H9 (cell line): ENCODE results near the gene RPS19BP1. TPM values are rescaled to one million over a fixed set of nuclear protein-coding genes. Genes with fewer than 3 reads are reported as not detected.

ENCODE experiments used
- DNase-seq: peaks from one replicate; pipeline ENCODE4 v3.0.0-alpha.2; 2017
- H2AFZ ChIP-seq: one replicate; pipeline ENCODE4 v1.6.1; 2013; ENCODE audit warnings: mild to moderate bottlenecking, low read length, control low read depth, moderate library complexity
- H2AK5ac ChIP-seq: 2 replicates; pipeline ENCODE4 v1.6.1; 2013; ENCODE audit warnings: low read length, control low read depth, mixed read lengths; ENCODE audit not compliant: insufficient read length
- H2BK120ac ChIP-seq: one replicate; pipeline ENCODE4 v1.6.1; 2013; ENCODE audit warnings: low read depth, mild to moderate bottlenecking, low read length, control low read depth, inconsistent platforms; ENCODE audit not compliant: poor library complexity, severe bottlenecking
- H2BK12ac ChIP-seq: 2 replicates; pipeline ENCODE4 v1.6.1; 2013; ENCODE audit warnings: low read length, control low read depth, mixed read lengths, low read depth; ENCODE audit not compliant: insufficient read length
- H2BK15ac ChIP-seq: 2 replicates; pipeline ENCODE4 v1.6.1; 2013; ENCODE audit warnings: low read depth, low read length, control low read depth
- H2BK20ac ChIP-seq: one replicate; pipeline ENCODE4 v1.6.1; 2013; ENCODE audit warnings: low read depth, mild to moderate bottlenecking, low read length, control low read depth, inconsistent platforms; ENCODE audit not compliant: poor library complexity, severe bottlenecking
- H2BK5ac ChIP-seq: 2 replicates; pipeline ENCODE4 v1.6.1; 2013; ENCODE audit warnings: low read length, control low read depth, mixed read lengths; ENCODE audit not compliant: insufficient read length
- H3K14ac ChIP-seq: 2 replicates; pipeline ENCODE4 v1.6.1; 2013; ENCODE audit warnings: low read length, control low read depth; ENCODE audit not compliant: insufficient read depth
- H3K18ac ChIP-seq: 2 replicates; pipeline ENCODE4 v1.6.1; 2013; ENCODE audit warnings: low read depth, mild to moderate bottlenecking, mixed read lengths, low read length, control low read depth; ENCODE audit not compliant: insufficient read length
- H3K23ac ChIP-seq: 2 replicates; pipeline ENCODE4 v1.6.1; 2013; ENCODE audit warnings: low read length, control low read depth, mixed read lengths, low read depth; ENCODE audit not compliant: insufficient read length
- H3K23me2 ChIP-seq: 2 replicates; pipeline ENCODE4 v1.6.1; 2013; ENCODE audit warnings: low read depth, mild to moderate bottlenecking, mixed read lengths, low read length, control low read depth; ENCODE audit not compliant: insufficient read length, poor library complexity, severe bottlenecking
- H3K27ac ChIP-seq: 2 replicates; pipeline ENCODE4 v1.5.1; 2013; ENCODE audit warnings: low read length, control low read depth, mixed read lengths, low read depth; ENCODE audit not compliant: insufficient read length
- H3K27me3 ChIP-seq: 2 replicates; pipeline ENCODE4 v1.6.1; 2013; ENCODE audit warnings: low read length, control low read depth, inconsistent platforms; ENCODE audit not compliant: insufficient read depth
- H3K4ac ChIP-seq: 2 replicates; pipeline ENCODE4 v1.6.1; 2013; ENCODE audit warnings: low read depth, mild to moderate bottlenecking, control low read depth, inconsistent platforms, low read length, moderate library complexity
- H3K4me1 ChIP-seq: 2 replicates; pipeline ENCODE4 v1.6.1; 2013; ENCODE audit warnings: low read length, control low read depth, inconsistent platforms; ENCODE audit not compliant: insufficient read depth
- H3K4me2 ChIP-seq: 2 replicates; pipeline ENCODE4 v1.6.1; 2013; ENCODE audit warnings: low read length, control low read depth, mixed read lengths; ENCODE audit not compliant: insufficient read length, insufficient read depth
- H3K56ac ChIP-seq: 2 replicates; pipeline ENCODE4 v1.6.1; 2013; ENCODE audit warnings: low read depth, mild to moderate bottlenecking, mixed read lengths, low read length, control low read depth; ENCODE audit not compliant: insufficient read length
- H3K79me1 ChIP-seq: 2 replicates; pipeline ENCODE4 v1.6.1; 2013; ENCODE audit warnings: low read depth, mild to moderate bottlenecking, moderate library complexity, low read length, control low read depth, inconsistent platforms; ENCODE audit not compliant: insufficient read depth, poor library complexity, severe bottlenecking
- H3K79me2 ChIP-seq: 2 replicates; pipeline ENCODE4 v1.6.1; 2013; ENCODE audit warnings: low read length, control low read depth, inconsistent platforms; ENCODE audit not compliant: insufficient read depth
- H3K9ac ChIP-seq: 2 replicates; pipeline ENCODE4 v1.6.1; 2013; ENCODE audit warnings: low read length, control low read depth, mixed read lengths; ENCODE audit not compliant: insufficient read length; ENCODE audit errors: extremely low read depth
- H3K9me3 ChIP-seq: one replicate; pipeline ENCODE4 v1.6.1; 2013; ENCODE audit warnings: low read depth, low read length, inconsistent platforms; ENCODE audit not compliant: control insufficient read depth
- H3T11ph ChIP-seq: one replicate; pipeline ENCODE4 v1.6.1; 2013; ENCODE audit warnings: mild to moderate bottlenecking, low read length, control low read depth, inconsistent platforms
- H4K20me1 ChIP-seq: one replicate; pipeline ENCODE4 v1.6.1; 2013; ENCODE audit not compliant: control insufficient read depth, insufficient read length, insufficient read depth
- H4K5ac ChIP-seq: 2 replicates; pipeline ENCODE4 v1.6.1; 2013; ENCODE audit warnings: low read depth, mild to moderate bottlenecking, mixed read lengths, low read length, control low read depth; ENCODE audit not compliant: insufficient read length
- H4K8ac ChIP-seq: replicated peaks from 2 replicates; pipeline ENCODE4 v1.6.1; 2013; ENCODE audit warnings: low read length, control low read depth, mixed read lengths, low read depth; ENCODE audit not compliant: insufficient read length
- H4K91ac ChIP-seq: 2 replicates; pipeline ENCODE4 v1.6.1; 2013; ENCODE audit warnings: low read depth, mild to moderate bottlenecking, moderate library complexity, mixed read lengths, low read length, control low read depth; ENCODE audit not compliant: insufficient read length
- H3K27ac Mint-ChIP-seq, 3 experiments: 2 replicates in 2 of 3; 3 replicates in 1 of 3; pipeline ENCODE4 v1.8.0; 2020 to 2021; ENCODE audit warnings: mixed read lengths in 3 of 3, mild to moderate bottlenecking in 1 of 3, moderate library complexity in 1 of 3
- H3K27me3 Mint-ChIP-seq: 2 replicates; pipeline ENCODE4 v1.8.0; 2021; ENCODE audit warnings: low read depth, mild to moderate bottlenecking, moderate library complexity, mixed read lengths
- H3K36me3 Mint-ChIP-seq, 3 experiments: 2 replicates in 2 of 3; 3 replicates in 1 of 3; pipeline ENCODE4 v1.8.0; 2020 to 2021; ENCODE audit warnings: low read depth in 3 of 3, mixed read lengths in 3 of 3; ENCODE audit not compliant: insufficient read depth in 1 of 3
- H3K4me1 Mint-ChIP-seq, 2 experiments: 2 replicates each; pipeline ENCODE4 v1.8.0; 2020; ENCODE audit warnings: mixed read lengths in 2 of 2
- H3K4me3 Mint-ChIP-seq, 2 experiments: 2 replicates in 1 of 2; 3 replicates in 1 of 2; pipeline ENCODE4 v1.8.0; 2020 to 2021; ENCODE audit warnings: mild to moderate bottlenecking in 2 of 2, mixed read lengths in 2 of 2, moderate library complexity in 1 of 2
- H3K9me3 Mint-ChIP-seq, 2 experiments: 2 replicates in 1 of 2; 3 replicates in 1 of 2; pipeline ENCODE4 v1.8.0; 2020; ENCODE audit warnings: mild to moderate bottlenecking in 2 of 2, mixed read lengths in 2 of 2, moderate library complexity in 1 of 2
- WGBS: extraction: QIAGEN DNeasy Blood & Tissue Kit; methylation state at CpG from one replicate; pipeline ENCODE4 v1.1.7; 2013; ENCODE audit warnings: missing lambda C conversion rate, low lambda C conversion rate, mixed read lengths; ENCODE audit not compliant: insufficient read length; ENCODE audit errors: extremely low coverage; 5-methylcytosine and 5-hydroxymethylcytosine counted together
- total RNA-seq: library from RNA; stranded (reverse); gene quantifications from 2 replicates; pipeline ENCODE4 v1.2.1, GENCODE V29; 2021
- TF ChIP-seq, protein P1 (sequence below): fragments of 200-600 bp; sonication (generic); conservative IDR thresholded peaks from 3 replicates; pipeline ENCODE4 v1.8.0; 2021; ENCODE audit warnings: antibody characterized with exemption, mild to moderate bottlenecking

The RPS19BP1 gene
- total RNA-seq, 1 experiment from 2014 or later = 65.0 TPM

GRCh38 chr22:39537975-39538374, 5.4 kb upstream of the RPS19BP1 start:
- Mint-ChIP-seq H3K4me1 (peaks cover 25 to 34% of the 10 kb centered on the region in 2 experiments), H3K4me3 (peak overlapping the region in 1 of 2 experiments; percentile 35; a peak in 1 of 5 replicates), H3K27me3 (peaks cover 14% of the 10 kb centered on the region), H3K27ac (no peak overlapping the region), H3K36me3 (no peaks in the 10 kb centered on the region), H3K9me3 (no peaks in the 10 kb centered on the region; a peak in 1 of 5 replicates)
- no peak overlapping the region for H3K56ac ChIP-seq
- H3K4me1 ChIP-seq = no peaks in the 10 kb centered on the region; the same call in 1 of the 2 replicates
- TF ChIP-seq, protein P1, sequence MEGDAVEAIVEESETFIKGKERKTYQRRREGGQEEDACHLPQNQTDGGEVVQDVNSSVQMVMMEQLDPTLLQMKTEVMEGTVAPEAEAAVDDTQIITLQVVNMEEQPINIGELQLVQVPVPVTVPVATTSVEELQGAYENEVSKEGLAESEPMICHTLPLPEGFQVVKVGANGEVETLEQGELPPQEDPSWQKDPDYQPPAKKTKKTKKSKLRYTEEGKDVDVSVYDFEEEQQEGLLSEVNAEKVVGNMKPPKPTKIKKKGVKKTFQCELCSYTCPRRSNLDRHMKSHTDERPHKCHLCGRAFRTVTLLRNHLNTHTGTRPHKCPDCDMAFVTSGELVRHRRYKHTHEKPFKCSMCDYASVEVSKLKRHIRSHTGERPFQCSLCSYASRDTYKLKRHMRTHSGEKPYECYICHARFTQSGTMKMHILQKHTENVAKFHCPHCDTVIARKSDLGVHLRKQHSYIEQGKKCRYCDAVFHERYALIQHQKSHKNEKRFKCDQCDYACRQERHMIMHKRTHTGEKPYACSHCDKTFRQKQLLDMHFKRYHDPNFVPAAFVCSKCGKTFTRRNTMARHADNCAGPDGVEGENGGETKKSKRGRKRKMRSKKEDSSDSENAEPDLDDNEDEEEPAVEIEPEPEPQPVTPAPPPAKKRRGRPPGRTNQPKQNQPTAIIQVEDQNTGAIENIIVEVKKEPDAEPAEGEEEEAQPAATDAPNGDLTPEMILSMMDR = no peak
- no peak overlapping the region for H2AFZ ChIP-seq
- no peaks in the 10 kb centered on the region for H3K9me3 ChIP-seq
- H2BK15ac ChIP-seq = no peak overlapping the region
- H4K91ac ChIP-seq = no peak overlapping the region
- no peak overlapping the region for H3K4me2 ChIP-seq
- no peaks in the 10 kb centered on the region for H3K79me1 ChIP-seq
- H2AK5ac ChIP-seq = no peak overlapping the region
- H3K27ac ChIP-seq = no peak overlapping the region
- H2BK12ac ChIP-seq = no peak overlapping the region
- WGBS = no CpG with 5 or more reads among the region's 2 CpGs
- H2BK5ac ChIP-seq = no peak overlapping the region
- no peak overlapping the region for H2BK20ac ChIP-seq
- no peak overlapping the region for H4K5ac ChIP-seq
- no peak overlapping the region for H3K23ac ChIP-seq
- H3K18ac ChIP-seq = no peak overlapping the region
- H3K27me3 ChIP-seq = no peaks in the 10 kb centered on the region
- H3K9ac ChIP-seq = no peak overlapping the region
- H4K20me1 ChIP-seq = no peaks in the 10 kb centered on the region
- no peak overlapping the region for H3K4ac ChIP-seq
- H3K23me2 ChIP-seq = no peaks in the 10 kb centered on the region
- H3K14ac ChIP-seq = no peak overlapping the region
- H2BK120ac ChIP-seq = no peak overlapping the region
- no peak for DNase-seq
- H3T11ph ChIP-seq = no peak overlapping the region
- no peak overlapping the region for H4K8ac ChIP-seq
- H3K79me2 ChIP-seq = no peaks in the 10 kb centered on the region
